Psoas muscle (tissue), 8 donors: Measurements from ENCODE around the gene PLD6. TPM values are rescaled to one million over a fixed set of nuclear protein-coding genes. Genes with fewer than 3 reads are reported as not detected.

Experiments
- ATAC-seq, 4 donors: fragments of 200-7000 bp; cut with Tn5 transposase; one replicate each; pipeline ENCODE4 v1.9.1; 2020; ENCODE audit warnings: moderate library complexity in 3 of 4, mild to moderate bottlenecking in 2 of 4
- DNase-seq, 2 donors: peaks; one replicate each; pipeline ENCODE4 v3.0.0-alpha.2; 2020
- H3K27ac ChIP-seq: fragments of 200-600 bp; one replicate; pipeline ENCODE4 v1.8.0; 2022
- H3K27me3 ChIP-seq, 3 donors: fragments of 200-600 bp in 1 of 3; one replicate each; pipeline versions ENCODE4 v1.6.1 to v1.8.0; 2013 to 2022; ENCODE audit warnings: low read length in 2 of 3, mild to moderate bottlenecking in 2 of 3, moderate library complexity in 1 of 3; ENCODE audit not compliant: insufficient read depth in 3 of 3
- H3K36me3 ChIP-seq, 2 donors: fragments of 200-600 bp in 1 of 2; one replicate each; pipeline versions ENCODE4 v1.6.1 to v1.8.0; 2013 to 2022; ENCODE audit warnings: low read depth in 1 of 2, mild to moderate bottlenecking in 1 of 2, moderate library complexity in 1 of 2; ENCODE audit not compliant: insufficient read depth in 1 of 2
- H3K4me1 ChIP-seq: fragments of 200-600 bp; one replicate; pipeline ENCODE4 v1.8.0; 2022
- H3K4me3 ChIP-seq: fragments of 200-600 bp; one replicate; pipeline ENCODE4 v1.8.0; 2022; ENCODE audit warnings: mild to moderate bottlenecking
- H3K9me3 ChIP-seq: fragments of 200-600 bp; one replicate; pipeline ENCODE4 v1.8.0; 2022
- WGBS, 3 donors: extraction: QIAGEN DNeasy Blood & Tissue Kit; methylation state at CpG; one replicate each; pipeline versions ENCODE4 v1.1.6 to v1.1.7; 2013; 5-methylcytosine and 5-hydroxymethylcytosine counted together
- intact Hi-C, 2 donors: fragments of 100-400 bp; cut with DNase I; formaldehyde crosslinking; loops; one replicate each; pipeline versions ENCODE4 v1.11.0 to v1.14.2; 2022
- polyA plus RNA-seq, 3 donors: library from polyadenylated mRNA; stranded (reverse); fragments of 200-250 nt; gene quantifications; one replicate each; pipeline ENCODE4 v1.2.3, GENCODE V29; 2013
- total RNA-seq, 4 donors: library from RNA; stranded (reverse); fragmentation: NEBNext Ultra II Directional in 2 of 4; extraction: Animal tissue kit (Norgen Biotek cat#: 25700) in 2 of 4; gene quantifications; one replicate each; pipeline versions ENCODE4 v1.2.1 to v1.2.4, GENCODE V29; 2021 to 2023
- TF ChIP-seq, protein P1 (sequence below): fragments of 200-600 bp; IDR thresholded peaks from one replicate; pipeline ENCODE4 v1.8.0; 2022; ENCODE audit warnings: antibody characterized with exemption
- donor health status: healthy with polysubstance abuse.
- donor health status: DM: no; HTN: no; CAD: no; lungs with moderate emphysema.
- donor health status: Bipolar disorder and iron deficiency.
- donor health status: healthy.
- donor health status: DM: yes; HTN: yes; CAD: no.
- donor health status: DM: no; HTN: no; CAD: no.
- donor health status: DM: no; HTN: no; CAD: no.
- donor health status: DM: yes; HTN: yes; CAD: no.

PLD6 gene
- total and polyA plus RNA-seq, 7 donors, result 0.84 to 5.4 (median 2.5) TPM

DNA sequence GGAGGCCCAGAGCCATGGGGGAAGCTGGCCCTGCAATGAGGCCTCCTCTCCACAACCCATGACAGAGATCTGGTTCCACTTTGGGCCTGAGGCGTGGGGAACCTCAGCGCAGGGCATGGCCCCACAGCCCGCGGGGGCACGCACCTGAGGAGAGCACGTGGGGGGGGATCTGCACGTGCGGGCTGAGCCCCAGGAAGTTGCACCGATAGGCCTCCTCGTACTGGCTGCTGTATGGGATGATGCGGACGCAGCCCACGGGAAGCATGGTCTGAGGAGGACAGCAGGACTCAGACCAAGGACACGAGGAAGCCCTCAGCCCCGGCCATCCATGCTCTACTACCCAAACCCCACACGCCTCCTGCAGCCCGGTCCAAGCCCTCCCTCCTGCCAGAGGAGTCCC lies 10.1 kb upstream of the PLD6 start:
- Histone ChIP-seq H3K36me3 (peaks cover 5 to 100% of the 10 kb centered on the region in 2 donors), H3K4me1 (peaks cover 10% of the 10 kb centered on the region), H3K27me3 (no peaks in the 10 kb centered on the region), H3K27ac (no peak overlapping the region), H3K4me3 (no peak overlapping the region), H3K9me3 (no peaks in the 10 kb centered on the region)
- TF ChIP-seq, protein P1, sequence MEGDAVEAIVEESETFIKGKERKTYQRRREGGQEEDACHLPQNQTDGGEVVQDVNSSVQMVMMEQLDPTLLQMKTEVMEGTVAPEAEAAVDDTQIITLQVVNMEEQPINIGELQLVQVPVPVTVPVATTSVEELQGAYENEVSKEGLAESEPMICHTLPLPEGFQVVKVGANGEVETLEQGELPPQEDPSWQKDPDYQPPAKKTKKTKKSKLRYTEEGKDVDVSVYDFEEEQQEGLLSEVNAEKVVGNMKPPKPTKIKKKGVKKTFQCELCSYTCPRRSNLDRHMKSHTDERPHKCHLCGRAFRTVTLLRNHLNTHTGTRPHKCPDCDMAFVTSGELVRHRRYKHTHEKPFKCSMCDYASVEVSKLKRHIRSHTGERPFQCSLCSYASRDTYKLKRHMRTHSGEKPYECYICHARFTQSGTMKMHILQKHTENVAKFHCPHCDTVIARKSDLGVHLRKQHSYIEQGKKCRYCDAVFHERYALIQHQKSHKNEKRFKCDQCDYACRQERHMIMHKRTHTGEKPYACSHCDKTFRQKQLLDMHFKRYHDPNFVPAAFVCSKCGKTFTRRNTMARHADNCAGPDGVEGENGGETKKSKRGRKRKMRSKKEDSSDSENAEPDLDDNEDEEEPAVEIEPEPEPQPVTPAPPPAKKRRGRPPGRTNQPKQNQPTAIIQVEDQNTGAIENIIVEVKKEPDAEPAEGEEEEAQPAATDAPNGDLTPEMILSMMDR, result no peak
- ATAC-seq (no peak), DNase-seq (no peak)
- intact Hi-C loops, result loop anchor here in 1 of 2 donors (10.0 kb wide), 1 partner anchor 181 kb away; no protein-coding TSS in a partner anchor
- 89 to 92% (median 91%) methylated on average over 17 of the region's 17 CpGs for WGBS, 3 donors

DNA sequence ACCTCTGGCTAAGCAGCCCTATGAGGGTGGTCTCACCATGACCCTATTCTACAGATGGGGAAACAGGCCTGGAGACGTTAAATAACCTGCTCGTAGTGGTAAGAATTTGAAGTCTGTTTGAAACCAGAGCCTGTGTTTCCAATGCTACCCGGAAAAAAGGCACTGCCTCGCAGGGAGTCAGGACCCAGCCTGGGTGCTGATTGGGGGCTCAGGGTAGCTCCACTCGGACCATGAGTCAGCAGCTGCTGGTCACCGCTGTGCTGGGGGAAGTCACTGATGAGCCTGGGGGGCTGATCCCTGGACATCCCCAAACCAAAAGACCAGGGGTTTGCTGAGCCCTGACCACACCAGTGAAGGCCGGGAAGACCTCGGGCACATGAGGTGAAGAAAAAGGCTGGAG lies 9.4 kb upstream of the PLD6 start:
- Histone ChIP-seq H3K27ac (no peak overlapping the region), H3K27me3 (no peaks in the 10 kb centered on the region), H3K36me3 (peaks cover 5 to 98% of the 10 kb centered on the region in 2 donors), H3K4me3 (no peak overlapping the region), H3K9me3 (no peaks in the 10 kb centered on the region), H3K4me1 (peaks cover 16% of the 10 kb centered on the region)
- WGBS, 3 donors, result 84 to 86% (median 85%) methylated on average over 8 of the region's 8 CpGs
- intact Hi-C loops, result loop anchor here in 1 of 2 donors (10.0 kb wide), 1 partner anchor 181 kb away; no protein-coding TSS in a partner anchor
- DNase-seq, result no peak
- TF ChIP-seq, protein P1, result no peak
- ATAC-seq, result no peak

DNA sequence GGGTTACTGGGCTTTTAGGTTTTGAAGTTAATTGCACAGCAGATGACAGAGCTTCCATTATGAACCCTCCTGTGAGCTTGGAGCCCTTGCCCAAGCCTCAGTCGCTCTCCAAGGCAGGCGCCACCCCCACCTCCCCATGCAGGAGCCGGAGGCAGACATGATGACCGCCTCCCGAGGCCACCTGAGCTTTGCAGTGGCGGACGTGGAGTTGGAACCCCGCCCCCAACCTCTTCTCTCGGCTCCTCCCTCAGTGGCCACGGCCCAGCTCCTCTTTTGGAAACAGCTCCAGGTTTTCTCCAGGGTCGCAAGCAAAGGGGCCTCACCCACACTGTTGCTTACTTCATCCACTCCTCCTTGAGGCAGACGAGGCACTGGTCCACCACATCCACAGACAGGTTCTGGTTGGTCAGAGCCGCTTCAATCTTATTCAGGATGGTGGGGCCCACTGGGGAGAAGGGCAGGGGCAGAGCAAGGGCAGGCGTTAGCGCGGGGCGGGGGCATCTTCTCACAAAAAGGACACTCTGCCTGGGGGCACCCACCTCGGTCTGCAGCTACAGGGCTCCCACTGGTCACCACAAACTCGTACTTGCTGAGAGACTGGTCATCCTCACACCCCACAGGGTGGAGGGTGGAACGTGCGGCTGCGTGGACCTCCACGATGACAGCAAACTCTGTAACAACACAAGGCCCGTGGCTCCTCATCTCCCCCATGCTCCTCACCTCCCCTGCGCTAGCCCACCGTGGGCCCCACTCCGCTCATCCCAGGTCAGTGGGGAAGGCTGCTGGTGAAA lies 8.7 kb upstream of the PLD6 start:
- 84 to 87% (median 86%) methylated on average over 27 of the region's 27 CpGs for WGBS, 3 donors
- no peak overlapping the region for H3K4me3 ChIP-seq
- TF ChIP-seq, protein P1, result no peak
- DNase-seq (no peak), ATAC-seq (no peak)
- intact Hi-C loops, result loop anchor here in 1 of 2 donors (10.0 kb wide), 1 partner anchor 180 kb away; no protein-coding TSS in a partner anchor
- no peaks in the 10 kb centered on the region for H3K27me3 ChIP-seq
- H3K36me3 ChIP-seq, result peaks cover 5 to 90% of the 10 kb centered on the region in 2 donors
- peaks cover 16% of the 10 kb centered on the region for H3K4me1 ChIP-seq
- peak overlapping the region; percentile 9 for H3K27ac ChIP-seq
- H3K9me3 ChIP-seq, result no peaks in the 10 kb centered on the region

DNA sequence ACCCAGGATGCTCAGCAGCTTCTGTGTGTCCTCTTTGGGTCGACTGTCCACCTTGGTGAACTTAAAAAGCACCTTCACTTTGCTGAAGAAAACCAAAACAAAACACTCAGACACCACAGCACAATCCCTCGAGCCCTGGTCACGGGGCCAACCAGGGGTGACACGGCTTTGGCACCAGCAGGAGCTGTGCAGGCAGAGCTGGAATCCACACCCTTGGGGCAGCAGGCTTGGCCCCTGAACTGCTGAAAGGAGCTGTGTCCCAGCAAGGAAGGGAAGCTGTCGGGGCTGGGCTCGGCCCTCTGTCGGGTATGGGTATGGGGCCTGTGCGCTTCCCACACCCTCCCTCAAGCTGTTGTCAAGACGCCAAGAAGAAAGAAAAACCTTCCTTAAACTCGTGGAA lies 7.6 kb upstream of the PLD6 start:
- Histone ChIP-seq H3K27me3 (no peaks in the 10 kb centered on the region), H3K36me3 (peaks cover 5 to 80% of the 10 kb centered on the region in 2 donors), H3K27ac (no peak overlapping the region), H3K4me1 (peaks cover 16% of the 10 kb centered on the region), H3K9me3 (no peaks in the 10 kb centered on the region), H3K4me3 (no peak overlapping the region)
- intact Hi-C loops, result loop anchor here in 1 of 2 donors (10.0 kb wide), 1 partner anchor 179 kb away; no protein-coding TSS in a partner anchor
- TF ChIP-seq, protein P1, result no peak
- no peak for DNase-seq
- ATAC-seq, result no peak
- WGBS, 3 donors, result 50 to 73% (median 52%) methylated on average over 10 of the region's 10 CpGs
